ENCODE results near the gene STIMATE.

Gene STIMATE

GRCh38 chr3:52897130-52898122, at the start of gene STIMATE:
Gene STIMATE, minus strand, starts transcription at chr3:52897548. Its CDS starts 98 bp downstream, at chr3:52897450.
- DNase-seq = peak in 49 of 51 donors; percentile 24 to 92 (median 77)

DNA sequence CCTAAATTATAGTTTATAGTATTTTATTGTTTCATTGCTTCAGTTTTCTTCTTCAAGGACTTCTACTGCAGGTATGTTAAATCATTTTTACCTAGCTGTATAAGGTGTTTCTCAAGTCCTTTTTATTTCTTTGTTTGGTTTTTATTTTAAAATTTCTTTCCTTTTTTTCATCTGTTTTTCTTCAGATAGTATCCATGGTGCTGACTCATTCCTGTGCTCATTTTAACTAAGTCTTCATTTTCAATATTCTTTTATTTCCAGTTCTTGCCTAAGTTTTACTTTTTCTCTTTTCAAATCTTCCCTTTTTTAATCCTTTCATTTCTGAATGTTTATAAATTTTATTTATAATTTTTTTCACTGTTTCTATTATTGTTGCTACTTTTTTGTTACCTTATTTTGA, 42.3 kb upstream of the STIMATE start:
- DNase-seq = no peak

DNA sequence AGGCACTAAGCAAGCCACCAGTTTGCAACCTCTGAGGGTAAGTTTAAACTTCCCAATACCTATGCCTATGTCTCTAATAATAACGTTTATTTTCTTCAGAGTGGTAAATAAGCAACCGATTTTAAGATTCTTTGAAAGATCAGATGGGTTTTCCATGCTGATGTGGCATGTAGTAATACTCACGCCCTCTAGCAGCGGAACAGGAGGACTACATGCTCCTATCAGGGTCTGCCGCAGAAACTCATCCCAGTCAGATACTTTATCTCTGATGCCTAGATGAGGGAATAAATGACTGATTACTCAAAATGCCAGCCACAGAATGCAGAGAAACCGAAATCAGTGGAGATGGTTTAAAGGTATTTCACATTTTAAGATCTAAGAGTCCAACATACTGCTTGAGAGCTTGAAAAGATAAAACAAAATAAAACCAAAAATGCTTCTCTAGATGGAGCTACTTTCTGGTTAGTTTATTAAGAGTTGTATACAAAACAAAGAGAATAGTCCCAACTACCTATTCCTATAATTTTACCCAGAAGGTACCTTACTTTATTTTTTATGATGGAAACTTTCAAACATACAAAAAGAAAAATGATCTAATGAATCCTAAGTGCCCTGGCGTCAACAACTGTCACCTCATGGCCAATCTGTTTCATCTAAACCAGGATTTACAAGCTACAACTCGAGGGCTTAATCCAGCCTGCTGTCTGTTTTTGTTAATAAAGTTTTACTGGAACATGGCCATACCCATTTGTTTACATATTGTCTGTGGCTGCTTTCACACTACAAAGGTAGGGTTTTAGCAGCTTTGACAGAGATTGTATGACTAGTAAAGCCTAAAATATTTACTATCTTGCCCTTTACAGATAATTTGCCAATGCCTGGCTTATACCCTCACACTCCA, 37.5 kb upstream of the STIMATE start:
- DNase-seq = peak in 23 of 51 donors; percentile 2 to 48 (median 32)

- no peak for DNase-seq
These were observed 34.5 kb upstream of the STIMATE start for GRCh38 chr3:52931889-52932288.

- no peak for DNase-seq
These were observed 34.0 kb upstream of the STIMATE start for GRCh38 chr3:52931328-52931727.

- DNase-seq = no peak
These were observed 33.4 kb upstream of the STIMATE start for GRCh38 chr3:52930748-52931147.

DNA sequence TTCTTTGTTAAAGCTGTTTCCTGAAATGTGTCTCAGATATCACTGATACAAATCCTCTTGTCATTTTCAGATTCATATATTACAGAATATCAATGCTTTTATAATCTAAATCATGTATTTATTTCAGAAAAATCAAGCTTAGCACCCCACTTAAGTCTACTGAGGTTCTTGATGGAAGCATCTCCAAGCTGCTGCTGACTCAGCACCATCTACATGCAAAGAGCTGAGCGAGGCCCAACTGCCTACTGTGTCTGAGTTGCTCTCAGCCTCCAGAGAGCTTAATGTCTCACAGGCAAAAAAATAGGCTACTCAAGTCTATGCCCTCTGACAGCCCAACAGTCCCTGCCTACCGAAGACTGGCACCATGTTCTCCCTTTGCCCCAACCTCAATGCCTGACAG, 29.2 kb upstream of the STIMATE start:
- no peak for DNase-seq

DNA sequence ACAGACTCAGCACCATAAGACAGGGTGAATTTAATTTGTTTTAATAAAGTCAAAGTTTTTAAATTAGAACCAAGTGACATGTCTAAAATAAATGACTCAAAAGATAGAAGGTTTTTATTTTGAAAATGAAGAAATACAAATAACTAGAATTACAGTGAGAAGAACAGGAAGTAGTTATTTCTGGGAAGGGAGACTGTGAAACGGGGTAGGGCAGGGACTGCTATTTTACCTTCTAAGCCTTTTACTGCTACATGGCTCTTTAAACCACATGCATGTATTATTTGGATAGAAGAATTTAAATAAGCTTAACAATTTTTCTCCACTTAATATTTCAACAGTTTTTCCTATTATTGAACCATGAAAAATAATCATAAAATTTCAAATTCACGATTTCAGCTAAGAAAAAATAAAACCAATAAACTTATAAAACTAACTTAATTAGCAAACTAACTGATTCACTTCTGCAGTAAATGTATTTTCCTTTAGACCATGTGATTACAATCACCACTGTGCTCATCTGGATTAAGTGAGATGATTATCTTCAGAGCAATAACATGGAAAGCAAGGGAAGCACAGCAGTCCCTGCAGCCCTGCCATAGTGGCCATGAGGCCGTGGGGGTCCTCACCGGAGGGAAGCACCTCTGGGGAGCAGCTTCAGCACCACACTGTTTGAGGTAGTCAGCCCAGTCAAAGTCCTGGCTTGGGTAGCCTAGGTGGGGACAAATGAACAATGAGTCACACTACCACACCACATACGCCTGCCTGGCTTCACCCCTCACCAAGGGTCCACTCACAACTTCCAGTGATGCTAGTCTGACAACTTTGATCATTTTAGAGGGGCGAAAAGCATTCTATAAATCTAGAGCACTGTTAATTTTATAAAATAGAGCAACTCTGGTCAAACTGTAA, 28.3 kb upstream of the STIMATE start:
- DNase-seq = no peak

DNA sequence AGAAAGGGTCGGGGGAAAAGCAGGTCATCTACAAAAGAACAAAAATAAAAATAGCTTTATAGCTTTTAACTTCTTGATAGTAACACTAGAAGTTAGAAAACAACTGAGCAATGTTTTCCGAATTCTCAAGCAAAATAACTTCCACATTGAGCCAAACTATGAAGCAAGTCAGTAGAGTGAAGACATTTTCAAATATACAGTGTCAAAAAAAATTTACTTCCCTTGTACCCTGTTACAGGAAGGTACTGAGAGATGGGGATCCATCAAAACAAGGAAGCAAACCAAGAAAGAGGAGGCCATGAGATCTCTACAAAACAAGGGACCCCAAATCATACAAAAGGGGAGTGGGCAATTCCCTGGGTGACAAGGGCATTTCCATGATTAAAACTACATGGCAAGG, 26.6 kb upstream of the STIMATE start:
- DNase-seq = no peak

DNA sequence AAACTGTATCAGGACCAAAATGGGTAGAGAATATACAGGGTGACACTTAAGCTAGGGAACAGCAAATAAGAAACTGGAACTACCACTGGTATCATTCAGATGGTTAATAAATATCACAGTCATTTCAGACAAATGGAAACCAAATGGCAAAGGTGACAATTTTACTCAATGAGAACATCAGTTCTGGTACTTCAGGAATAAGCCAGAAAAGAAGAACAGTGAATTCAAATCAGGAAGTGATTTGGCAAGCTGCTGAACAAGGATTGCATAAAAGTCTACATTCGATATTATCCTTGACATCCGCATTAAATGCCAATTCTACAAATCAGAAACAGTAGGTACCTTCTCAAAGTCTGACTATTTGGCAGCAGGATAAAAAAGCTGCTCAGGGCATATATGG, 23.5 kb upstream of the STIMATE start:
- DNase-seq = no peak

DNA sequence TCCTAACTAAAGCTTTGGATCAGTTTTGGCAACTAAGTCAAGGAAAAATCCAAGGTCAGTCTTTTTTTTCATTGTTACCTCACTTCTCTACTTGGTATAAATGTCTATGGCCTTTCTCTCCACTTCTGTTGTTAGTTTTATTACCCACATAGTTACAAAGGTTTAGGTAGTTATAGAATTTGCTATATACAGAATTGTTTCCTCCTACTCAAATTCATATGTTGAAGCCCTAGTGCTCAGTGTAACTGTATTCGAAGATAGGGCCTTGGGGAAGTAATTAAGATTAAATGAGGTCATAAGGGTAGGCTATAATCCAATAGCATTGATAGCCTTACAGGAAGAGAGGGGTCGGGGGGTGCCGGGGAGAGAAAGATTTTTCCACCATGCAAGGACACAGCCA, 19.7 kb upstream of the STIMATE start:
- DNase-seq = no peak

DNA sequence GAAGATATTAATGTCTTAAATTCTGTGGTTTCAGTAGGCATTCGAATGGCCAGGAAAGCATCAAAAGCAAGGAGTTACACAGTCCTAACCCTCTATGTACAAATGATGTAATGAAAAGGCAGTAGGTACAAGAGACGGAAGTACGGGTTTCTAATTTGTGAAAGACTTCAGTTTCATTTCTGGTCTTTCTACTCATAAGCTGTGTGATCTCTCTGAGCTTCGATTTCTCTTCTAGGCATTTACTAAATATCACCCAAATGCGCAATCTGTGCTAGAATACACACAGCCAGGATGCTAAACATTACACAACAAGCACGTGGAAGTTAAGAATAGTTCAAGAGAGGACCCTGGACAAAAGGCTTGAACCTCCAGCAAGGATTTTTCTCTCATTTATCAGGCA, 17.9 kb upstream of the STIMATE start:
- no peak for DNase-seq

GRCh38 chr3:52912885-52913731, 15.8 kb upstream of the STIMATE start:
- DNase-seq = no peak

DNA sequence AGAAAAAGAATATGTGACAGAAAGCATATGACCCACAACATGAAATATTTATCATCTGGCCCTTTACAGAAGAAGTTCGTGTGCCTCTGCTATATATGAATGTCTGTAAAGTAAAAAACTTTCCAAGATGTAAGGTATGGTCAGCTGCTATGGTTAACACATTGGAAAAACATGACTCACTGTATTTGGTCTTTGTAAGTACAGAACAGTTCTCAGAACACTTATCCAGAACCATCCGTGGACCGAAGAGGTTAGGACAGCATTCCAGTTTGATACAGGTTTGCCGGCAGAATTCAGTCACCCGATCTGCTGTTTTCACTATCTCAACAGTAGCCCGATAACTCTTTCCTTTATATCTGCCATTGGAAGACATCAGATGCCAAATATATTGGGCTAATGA, 13.5 kb upstream of the STIMATE start:
- DNase-seq = no peak

- DNase-seq = no peak
These were observed 10.1 kb upstream of the STIMATE start for GRCh38 chr3:52907497-52907896.

DNA sequence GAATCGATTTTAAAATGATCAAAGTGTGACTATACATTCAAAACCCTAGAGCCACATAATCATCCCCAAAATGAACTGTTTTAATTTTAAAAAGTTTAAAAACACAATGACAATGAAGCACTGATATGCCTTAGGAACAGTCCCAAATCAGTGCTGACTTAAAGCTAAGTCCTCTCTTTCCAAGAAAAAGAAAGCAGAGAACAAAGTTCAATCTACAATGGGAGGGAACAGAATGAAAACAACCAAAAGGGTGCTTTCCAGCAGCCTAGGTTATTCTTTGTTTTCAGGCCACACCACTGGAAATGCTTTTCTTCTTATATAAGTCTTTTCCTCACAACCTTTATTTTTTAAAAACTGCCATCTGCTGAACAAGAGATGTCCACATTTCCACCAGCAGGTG, 7.2 kb upstream of the STIMATE start:
- DNase-seq = no peak

DNA sequence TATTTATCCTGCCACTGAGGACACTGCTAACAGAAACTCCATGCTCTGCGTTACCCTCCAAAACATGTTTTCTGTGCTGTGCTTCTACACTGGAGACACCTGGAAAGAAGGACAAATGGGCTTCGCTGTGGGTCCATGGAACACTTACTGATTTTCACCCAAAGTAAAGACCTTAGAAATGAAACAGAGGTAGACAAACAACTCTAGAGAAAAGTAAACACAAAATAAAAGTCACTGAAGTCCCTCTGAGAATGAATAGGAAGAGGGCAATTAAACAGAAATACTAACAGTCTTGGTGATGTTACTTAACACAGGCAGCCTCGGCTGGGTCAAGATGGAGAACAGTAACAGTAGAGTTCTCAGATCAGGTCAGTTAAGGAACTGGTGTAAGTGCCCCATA, 6.7 kb upstream of the STIMATE start:
- no peak for DNase-seq

DNA sequence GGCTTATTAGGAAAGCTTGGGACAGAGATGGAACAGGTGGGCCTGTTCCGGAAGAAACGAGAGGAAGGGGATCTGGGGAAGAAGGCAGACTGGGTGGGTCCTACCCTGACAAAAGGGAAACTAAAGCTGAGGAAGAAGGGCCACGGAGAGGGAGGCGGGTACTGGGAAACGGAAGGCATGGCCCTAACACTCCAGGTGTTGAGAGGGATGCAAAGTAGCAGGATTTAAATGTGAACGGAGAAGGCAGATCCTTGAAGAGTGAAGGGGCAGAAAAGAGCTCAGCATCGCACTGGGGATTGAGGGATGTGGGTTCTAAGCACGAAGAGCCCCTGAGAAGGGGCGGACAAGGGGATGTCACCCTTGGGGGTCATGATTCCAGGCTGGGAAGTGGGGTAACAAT, 735 bp downstream of the STIMATE start:
- DNase-seq = no peak

GRCh38 chr3:52896151-52896550, 1.2 kb downstream of the STIMATE start:
- DNase-seq = peak in 1 of 51 donors; percentile 6

- DNase-seq = no peak
These were observed 1.9 kb downstream of the STIMATE start for GRCh38 chr3:52895418-52895817.

All from hypothalamus (tissue), 51 donors.